ENCODE measurements around the gene HIPK3.

- TF ChIP-seq CTCF (IDR thresholded peaks at IDR 0.05) (no peak), POLR2A (IDR thresholded peaks at IDR 0.05) (no peak)
Measured at GRCh38 chr11:33256031-33256812, 959 bp upstream of the HIPK3 start.

Data from adrenal gland (tissue), 5 donors.